Anterior cingulate cortex (tissue), 58 donors: ENCODE measurements around the gene CAMTA1.

Experiments used
- DNase-seq, 58 donors: peaks; one replicate each; lab custom pipeline; 2025; lab: John Stamatoyannopoulos, UW

Gene CAMTA1

GRCh38 chr1:7519861-7520395 lies 734.7 kb downstream of the CAMTA1 start:
- no peak for DNase-seq

DNA sequence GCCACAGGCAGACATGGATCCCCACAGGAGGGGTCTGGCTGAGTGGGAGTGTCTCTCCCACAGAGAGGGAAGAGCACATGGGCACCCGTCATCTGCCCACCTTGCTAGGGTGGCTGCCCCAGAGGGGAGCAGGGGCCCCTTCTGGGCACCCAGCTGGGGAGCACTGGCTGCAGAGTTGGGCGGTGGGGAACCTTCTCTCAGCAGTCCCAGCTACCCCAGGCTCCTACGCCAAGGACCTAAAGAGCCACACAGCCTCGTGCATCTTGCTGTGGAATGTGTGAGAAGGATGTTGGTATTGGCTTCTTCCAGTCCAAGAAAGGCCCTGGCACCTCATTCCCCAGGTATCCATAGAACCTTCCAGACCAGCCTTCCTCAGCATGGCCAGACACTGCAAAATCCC lies 735.2 kb downstream of the CAMTA1 start:
- DNase-seq = no peak

DNA sequence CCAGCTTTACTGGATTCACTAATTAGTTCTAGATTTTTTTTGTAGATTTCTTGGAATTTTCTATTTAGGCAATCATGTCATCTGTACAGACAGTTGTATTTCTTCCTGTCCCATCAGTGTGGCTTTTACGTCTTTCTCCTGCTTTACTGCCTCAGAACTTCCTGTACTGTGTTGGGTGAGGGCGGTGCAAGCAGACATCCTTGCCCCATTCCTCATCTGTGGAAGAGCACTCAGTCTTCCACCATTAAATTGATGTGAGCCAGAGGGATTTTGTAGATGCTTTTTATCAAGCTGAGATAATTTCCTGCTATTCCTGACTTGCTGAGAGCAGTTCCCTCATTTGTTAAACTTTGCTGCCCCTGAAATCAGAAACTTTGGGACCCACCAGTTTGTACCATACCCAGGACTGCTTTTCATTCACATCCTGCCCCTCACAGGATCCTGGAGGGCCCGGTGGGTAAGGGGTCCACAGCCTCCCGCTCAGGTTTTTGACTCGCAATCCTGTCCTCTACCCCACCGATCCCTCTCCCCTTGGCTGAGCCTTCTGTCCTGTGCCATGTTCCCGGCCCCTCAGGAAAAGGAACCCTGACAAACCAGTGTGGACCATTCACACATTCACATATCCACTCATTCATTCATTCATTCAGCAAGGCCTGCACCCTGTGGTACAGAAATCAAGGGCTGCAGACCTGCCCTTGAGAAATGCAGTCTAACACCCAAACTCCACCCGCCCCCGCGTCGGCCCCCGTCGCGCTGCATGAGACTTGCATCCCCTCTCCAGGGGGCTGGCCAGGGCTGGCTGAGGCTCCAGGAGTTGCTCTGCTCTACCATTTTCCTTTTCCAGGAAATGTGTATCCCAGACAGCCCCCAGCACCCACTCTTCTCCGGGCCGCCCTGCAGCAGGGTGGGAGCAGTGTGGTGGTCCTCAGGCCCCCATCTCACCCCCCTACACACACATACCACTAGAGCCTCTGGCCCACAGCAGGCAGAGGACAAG lies 739.4 kb downstream of the CAMTA1 start:
- DNase-seq = no peak

DNA sequence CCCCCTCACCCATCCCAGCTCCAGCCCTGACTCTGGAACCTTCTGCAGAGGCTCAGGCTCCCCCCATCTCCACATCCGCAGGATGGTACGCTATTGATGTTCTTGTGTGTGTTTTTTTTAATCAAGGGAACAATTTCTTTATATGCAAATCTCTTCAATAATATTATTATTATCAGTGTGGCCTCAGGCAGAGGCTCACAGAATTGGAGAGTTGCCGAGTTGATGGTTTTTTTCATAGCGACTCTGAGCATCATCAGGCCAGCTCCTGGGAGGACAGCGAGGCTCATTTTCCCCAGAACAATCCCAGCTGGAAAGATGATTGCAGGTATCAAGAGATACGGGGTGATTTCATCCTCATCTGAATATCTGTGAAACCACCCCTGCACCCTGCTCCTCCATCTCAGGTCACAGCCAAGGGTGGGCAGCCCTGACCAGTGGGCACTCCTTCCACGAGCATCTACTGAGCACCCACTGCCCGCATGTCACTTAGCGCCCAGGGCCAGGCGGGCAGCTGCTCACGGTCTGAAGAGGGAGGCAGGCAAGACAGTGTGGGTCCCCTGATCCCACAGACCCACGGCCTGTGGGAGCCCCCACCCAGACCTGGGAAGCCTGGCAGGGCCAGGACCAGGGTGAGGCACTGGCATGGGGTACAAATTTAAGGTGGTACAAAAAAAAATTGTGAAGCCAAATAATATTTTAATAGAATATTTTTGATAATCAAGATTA lies 740.2 kb downstream of the CAMTA1 start:
- DNase-seq = no peak

DNA sequence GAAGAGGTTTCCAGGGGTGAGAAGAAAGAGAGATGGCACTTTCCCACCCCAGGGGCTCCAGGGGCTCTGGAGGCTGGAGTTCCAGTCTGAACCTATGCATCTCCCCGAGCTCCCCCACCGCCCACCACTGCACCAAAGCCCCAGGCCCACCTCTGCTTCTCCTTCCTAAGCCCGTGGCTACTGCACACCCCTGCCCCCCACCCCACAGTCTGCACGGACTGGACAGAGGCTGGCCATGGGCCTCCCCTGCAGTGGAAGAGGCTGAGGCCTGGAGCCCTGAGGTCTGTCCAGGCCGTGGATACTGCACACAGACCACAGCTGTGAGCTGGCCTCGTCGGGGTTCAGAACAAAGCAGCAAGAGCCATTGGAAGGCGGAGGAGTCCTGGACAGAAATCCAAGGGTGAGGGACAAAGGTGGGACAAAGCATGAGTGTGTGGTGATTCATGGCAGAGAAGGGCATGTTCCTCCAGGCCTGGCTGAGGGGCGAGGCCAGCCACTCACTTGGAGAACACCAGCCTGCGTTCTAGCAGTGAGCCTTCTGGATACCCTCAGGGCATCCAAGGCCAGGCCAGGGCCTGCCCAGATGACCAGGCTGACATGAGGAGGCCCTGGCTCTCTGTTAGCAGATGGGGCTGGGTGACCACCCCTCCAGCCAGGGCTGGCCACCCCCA lies 741.1 kb downstream of the CAMTA1 start:
- DNase-seq = no peak

- DNase-seq = no peak
Observed at GRCh38 chr1:7526867-7527732, 741.8 kb downstream of the CAMTA1 start.

DNA sequence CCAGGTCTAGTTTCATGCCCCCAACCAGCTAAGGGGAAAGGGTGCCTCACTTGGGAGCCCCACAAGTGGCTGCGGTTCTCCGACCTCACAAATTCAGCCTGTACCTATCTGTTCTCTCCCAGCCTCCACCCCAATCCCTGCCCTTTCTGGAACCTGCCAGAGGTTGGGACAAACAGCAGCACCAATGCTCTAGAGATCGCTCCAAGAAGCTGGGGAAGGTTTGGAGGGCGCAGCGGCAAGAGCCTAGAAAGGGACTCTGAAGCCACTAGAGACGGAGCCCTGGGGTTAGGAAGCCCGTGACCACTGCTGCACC lies 742.4 kb downstream of the CAMTA1 start:
- DNase-seq = no peak

- no peak for DNase-seq
Observed at GRCh38 chr1:7528386-7529198, 743.3 kb downstream of the CAMTA1 start.

GRCh38 chr1:7529917-7530316 lies 744.7 kb downstream of the CAMTA1 start:
- DNase-seq = no peak

DNA sequence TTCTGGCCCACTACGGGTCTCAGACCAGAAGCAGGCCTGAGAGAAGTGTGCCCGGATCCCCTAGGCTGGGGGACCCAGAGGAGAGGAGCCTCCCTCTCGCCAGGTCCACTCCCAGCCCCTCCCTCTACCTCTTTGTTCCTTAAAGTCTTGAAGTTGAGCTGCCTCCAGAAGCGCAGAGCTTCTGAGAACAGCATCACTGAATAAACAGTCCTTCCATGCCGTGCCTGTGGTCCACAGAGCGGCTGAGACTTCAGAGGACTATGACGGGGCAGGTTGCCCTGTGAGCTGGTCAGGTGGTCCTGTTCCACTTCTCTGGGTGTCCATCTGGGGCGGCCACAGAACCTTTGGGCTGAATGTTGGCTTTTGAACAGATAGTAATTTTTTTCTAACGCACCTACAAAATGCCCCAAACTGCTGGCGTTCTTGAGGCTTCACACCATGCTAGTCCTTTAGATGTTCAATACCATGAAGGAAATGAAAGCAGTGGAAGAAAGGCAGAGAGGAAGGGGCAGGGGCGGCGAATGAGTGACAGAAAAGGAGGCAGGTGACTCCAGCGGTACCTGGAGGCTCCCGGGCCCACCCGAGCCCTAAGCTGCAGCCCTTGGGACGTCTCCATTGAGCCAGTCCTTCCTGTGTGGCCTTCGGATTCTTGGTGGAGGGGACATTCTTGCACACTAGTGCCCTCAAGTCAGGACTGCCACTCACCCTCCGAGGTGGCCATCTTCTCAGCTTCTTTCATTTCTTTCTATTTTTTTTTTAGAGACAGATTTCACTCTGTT lies 746.5 kb downstream of the CAMTA1 start:
- no peak for DNase-seq

GRCh38 chr1:7533006-7533405 lies 747.8 kb downstream of the CAMTA1 start:
- DNase-seq = no peak

DNA sequence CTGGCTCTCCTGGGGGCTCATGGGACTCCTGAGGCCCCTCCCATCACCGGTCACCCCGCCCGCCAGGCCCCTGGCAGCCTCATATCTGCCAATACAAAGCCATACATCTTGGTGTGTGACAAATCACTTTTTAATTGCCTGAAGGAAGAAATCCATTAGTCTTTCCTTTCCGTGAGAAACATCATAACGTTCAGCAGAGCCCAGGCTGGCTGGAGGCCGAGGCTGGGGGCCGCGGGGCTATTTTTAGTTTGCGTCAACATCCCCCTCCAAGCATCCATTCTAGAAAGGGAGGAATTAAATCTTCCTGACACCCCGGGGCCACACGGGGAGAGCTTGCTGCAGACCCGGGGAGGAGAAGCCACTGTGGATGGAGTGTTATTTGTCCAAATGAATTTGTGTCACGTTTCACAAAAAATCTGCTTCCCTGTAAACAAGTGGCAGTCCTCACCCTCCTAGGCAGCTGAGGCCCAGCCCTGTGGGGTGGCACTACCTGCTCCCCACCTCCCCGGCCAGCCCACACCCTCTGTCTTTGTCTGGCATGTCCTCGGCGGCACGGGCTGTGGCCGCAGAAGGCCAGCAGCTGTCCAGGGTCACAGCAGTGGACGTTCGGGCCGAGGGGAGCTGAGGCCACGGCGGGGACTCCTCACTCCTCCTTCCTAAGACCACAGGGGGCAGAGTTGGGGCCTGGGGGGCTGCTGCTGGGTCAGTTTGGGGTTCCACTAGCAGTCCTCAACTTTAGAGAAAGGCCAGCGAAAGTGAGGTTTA lies 749.0 kb downstream of the CAMTA1 start:
- no peak for DNase-seq

DNA sequence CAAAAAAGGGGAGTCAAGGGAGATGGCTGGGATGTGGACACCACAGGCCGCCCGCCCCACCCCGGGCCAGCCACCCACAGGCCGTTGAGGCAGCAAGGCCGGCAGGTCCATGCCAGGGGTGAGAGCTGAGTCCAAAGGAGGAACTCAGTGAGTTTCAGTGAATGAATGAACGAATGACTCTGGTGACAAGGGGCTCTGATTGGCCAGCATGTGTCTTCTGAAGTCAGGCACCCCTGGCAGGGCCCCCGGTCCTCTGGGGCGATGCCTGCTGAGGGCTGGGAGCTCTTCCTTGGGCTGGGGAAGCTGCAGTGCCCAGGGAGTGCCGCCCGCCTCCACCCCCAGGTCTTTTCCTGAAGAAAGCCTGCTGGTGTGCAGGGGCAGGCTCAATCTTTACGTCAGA lies 749.8 kb downstream of the CAMTA1 start:
- DNase-seq = no peak

DNA sequence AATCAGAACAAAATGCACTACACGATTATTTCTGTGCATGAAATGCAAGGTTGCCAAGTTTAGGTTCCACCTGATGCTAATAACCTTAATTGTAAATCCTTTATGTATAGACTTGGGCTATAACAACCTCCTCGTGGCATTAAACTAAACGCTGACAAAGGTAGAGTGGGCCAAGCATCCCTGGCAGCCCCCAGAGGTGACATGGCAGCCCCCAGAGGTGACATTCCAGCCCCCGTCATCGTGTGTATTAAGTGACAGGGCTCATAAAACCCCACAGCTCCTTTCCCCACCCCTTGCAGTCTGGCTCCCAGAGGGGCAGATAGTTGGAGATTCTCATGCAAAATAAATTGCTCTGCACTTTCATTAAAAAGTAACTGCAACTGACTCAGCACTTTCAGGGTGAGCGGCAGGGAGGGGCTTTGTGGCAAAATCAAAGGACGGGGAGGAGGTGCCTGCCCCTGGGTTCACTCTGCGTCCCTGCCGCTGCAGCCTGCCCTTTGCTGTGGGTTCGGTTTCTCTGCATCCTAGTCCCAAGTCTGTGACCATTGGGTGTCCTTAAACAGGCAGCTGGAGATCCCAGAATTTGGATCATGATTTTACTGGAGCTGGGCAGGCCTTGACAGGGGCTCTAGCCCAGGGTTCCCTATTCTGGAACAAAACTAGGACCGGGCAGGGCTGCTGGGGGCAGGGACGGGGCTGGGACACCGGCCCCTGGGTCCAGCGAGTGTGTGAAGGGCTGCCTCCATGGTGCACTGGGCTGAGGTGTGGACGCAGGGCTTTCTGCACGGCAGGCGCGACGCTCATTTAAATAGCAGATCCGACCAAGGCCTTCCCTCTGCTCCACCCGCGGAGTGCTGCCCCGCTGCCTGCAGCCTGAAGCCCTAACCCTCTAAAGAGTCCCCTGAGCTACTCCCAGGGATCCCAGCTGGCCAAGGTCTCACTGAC lies 751.0 kb downstream of the CAMTA1 start:
- no peak for DNase-seq

GRCh38 chr1:7536891-7537591 lies 751.8 kb downstream of the CAMTA1 start:
- DNase-seq = no peak

DNA sequence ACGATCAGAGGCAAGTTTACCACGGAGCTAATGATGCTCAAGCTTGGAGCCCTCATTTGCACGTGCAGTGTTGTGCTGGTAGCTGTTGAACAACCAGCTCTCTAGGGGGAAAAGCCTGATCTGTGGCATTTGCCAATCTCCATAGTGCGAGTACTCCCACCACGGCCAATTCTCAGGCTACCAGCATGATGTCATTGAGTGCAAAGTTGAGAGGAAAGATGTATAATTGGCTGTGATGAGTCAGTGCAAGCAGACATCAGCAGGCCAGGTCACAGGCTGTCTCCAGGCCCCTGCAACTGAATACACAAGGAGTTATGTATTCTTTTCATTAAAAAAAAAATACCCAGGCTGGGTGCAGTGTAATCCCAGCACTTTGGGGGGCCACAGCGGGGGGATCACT lies 752.8 kb downstream of the CAMTA1 start:
- DNase-seq = no peak
